NOMO-1 (cell line): ENCODE results near the gene GAA.
A peak's percentile ranks its signal among the peaks of the same experiment; 100 is the strongest.
"Not testable (repeated sequence)": the region's sequence is repeated elsewhere in the genome, so short reads cannot be mapped to it uniquely, and the experiment has no call there.

ENCODE experiments used
- DNase-seq, 2 experiments: peaks; one replicate each; lab custom pipeline; 2025; ENCODE audit not compliant: unreplicated experiment in 2 of 2; lab: John Stamatoyannopoulos, UW

Gene GAA

DNA sequence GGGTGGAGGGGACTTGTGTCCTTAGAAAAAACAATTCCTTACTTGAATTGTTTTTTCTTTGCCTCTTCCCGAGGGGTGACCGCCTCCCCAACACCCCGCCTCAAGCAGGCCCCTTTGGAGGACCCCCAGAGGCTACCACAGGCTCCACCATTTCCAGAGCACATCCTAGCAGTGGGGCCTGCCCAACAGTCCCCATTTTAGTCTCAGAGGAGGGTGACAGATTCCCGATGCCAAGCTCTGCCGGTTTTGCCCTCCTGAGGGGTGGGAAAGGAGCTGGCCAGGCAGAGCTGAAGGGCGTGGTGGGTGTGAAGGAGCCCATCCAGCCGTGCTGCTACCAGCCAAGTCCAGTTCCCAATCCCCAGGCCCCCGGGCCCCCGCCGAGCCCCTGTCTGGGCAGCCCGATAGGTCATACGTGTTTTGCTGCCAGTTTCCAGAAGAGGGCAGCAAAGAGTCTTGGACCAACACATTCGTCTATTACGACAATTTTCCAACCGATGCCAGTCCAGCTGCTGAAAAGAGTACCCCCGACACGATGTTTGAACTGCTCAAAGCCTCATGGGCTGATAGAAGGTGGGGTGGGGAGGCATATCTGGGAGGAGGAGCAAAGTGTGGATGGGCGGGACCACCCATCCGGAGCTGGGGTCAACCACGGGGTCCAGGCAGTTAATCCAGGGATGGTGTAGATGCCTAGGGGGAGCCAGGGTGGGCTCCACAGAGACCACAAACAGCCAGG, 18.8 kb upstream of the GAA start:
- DNase-seq, result peak; percentile 49 to 57

DNA sequence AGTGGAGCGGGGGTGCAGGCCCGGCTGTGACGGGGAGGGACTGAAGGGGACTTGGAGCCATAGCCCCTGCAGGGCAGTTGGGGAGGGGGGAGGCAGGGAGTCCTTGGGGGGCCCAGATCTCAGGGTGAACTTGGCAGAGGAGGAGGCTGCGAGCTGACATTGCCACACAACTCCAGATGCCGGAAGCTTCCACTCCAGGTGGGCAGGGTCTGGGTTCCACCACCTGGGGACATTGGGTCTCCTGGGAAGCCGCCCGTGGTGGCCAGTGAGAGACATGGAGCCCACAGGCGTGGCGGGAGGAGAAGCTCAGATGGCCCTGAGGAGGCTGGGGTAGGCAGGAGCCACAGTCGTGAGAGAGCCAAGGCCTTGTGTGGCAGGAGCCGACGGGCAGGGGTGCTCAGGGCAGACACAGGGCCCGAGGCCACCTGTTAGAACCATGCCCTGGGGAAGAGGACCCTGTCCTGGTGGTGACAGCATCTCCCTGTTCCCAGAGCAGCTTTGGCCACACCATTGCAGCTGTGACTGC, 18.2 kb upstream of the GAA start:
- no peak for DNase-seq

DNA sequence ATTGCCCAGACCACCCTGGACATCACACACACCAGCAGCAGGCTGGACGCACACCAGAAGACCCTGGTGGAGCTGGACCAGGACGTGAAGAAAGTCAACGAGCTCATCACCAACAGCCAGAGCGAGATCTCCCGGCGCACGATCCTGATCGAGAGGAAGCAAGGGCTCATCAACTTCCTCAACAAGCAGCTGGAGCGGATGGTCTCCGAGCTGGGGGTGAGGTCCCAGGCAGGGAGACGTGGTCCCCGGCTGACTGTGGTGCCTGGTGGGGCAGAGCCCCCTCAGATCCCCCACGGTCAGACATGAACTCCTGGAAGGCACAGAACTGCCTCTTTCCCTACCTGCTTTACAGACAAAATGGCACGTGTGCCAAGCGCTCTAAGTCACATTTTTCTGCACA, 16.6 kb upstream of the GAA start:
- no peak for DNase-seq

DNA sequence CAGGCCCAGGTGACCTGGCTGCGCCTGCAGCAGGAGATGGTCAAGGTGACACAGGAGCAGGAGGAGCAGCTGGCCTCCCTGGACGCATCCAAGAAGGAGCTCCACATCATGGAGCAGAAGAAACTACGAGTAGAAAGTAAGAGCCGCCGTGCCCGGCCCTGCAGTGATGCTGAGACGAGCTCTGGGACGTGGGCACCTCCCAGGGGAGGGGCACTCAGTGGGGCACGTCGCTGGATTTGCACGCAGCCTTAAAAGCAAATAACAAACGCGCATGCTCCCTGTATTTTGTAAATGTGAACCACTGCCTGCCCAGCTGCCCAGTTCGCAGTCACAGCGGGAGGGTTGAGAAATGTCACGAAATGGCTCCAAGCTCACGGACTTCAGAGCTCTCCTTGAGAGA, 15.3 kb upstream of the GAA start:
- no peak for DNase-seq

DNA sequence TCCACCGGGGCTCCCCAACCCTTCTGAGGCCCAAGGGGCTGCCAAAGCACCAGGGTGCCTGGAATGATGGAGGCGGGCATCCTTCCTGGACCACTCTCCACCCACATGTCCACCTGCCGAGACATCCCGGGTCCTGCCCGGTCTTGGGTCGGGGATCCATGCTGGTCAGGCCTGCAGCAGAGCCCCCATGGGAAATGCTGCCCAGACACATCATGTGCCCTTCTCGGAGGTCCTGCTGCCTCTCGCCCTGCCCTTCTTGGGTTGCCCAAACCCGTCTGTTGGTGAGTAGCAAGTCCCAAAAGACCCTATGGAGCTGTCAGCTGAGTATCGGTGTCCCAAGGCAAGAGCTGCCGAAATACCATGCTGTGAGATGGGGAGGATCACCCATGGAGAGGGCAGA, 14.8 kb upstream of the GAA start:
- DNase-seq, result no peak

DNA sequence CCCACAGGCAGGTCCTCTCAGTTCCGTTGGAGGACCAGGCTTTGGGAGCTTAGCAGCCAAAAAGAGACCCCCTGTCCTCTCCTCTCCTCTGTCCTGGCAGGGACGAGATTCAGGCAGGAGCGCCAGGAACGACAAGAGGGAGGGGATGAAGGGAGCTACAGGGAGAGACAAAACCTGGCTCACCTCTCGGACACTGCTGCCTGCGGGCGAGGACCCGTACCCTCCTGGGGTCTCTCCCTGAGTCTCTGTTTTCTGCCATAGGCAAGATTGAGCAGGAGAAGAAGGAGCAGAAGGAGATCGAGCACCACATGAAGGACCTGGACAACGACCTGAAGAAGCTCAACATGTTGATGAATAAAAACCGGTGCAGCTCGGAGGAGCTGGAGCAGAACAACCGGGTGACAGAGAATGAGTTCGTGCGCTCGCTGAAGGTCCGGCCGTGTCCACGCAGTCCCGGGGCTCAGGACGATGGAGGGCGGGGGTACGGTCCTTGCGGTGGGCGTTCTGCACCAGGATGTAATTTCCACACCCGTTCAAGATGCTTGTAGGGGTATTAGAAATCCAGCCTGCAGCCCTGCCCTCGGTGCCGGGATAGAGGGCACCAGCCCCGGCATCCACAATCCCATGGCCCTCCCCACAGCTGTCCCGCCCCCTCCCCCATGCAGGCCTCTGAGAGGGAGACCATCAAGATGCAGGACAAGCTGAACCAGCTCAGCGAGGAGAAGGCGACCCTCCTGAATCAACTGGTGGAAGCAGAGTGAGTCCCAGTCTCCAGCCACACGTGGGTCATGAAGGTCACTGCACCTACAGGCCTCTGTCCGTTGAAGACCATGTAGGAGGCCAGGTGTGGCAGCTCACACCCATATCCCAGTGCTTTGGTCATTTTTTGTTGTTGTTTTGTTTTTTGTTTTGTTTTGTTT, 13.8 kb upstream of the GAA start:
- DNase-seq, result no peak

DNA sequence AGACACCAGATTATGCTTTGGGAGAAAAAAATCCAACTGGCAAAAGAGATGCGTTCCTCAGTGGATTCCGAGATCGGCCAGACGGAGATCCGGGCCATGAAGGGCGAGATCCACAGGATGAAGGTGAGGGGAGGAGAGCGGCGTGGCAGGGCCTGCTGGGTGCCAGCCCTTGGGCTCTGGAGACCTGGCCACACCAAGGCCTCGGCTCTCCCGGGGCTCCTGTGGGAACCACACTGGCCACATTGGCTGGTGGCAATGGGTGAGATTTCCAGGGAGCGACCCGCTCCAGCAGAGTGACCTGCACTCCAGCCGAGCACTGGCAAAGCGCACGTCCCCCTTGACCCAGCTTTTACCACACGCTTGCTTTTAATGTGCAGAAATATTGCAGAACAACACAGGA, 11.6 kb upstream of the GAA start:
- no peak for DNase-seq

DNA sequence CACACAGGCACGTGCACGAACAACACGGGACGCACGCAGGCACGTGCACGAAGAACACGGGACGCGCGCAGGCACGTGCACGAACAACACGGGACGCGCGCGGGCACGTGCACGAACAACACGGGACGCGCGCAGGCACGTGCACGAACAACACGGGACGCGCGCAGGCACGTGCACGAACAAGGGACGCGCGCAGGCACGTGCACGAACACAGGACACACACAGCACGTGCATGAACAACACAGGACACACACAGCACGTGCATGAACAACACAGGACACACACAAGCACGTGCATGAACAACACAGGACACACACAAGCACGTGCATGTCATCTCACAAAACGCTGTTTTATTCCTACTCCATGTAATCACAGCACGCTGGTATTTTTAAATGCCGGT, 11.2 kb upstream of the GAA start:
- not testable (repeated sequence) for DNase-seq

DNA sequence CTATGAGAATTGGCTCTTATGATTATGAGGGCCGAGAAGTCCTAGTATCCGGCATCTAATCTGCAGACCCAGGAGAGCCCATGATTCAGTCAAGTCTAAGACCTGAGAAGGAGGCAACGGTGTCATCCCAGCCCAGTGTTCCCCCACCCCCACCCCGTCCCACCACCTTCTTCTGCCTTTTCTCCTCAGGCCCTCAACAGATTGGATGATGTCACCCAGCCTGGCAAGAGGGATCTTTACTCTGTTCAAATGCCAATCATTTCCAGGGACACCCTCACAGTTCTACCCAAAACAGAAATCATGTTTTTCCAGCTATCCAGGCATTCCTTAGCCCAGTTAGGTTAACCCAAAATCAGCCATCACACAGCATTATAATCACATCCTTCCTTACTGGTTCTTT, 10.0 kb upstream of the GAA start:
- no peak for DNase-seq

DNA sequence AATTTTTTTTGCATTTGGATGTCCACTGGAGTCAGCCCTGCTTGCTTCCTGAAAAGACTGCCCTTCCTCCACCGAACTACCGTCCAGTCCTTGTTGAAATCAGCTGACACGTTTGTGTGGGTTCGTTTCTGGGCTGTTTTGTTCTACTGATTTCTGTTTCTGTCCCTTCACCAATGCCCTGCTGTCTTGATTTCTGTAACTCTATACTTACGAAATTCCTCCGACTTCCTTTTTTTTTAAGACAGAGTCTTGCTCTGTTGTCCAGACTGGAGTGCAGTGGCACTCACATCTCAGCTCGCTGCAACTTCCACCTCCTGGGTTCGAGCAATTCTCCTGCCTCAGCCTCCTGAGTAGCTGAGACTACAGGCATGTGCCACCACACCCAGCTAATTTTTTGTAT, 8.4 kb upstream of the GAA start:
- DNase-seq, result peak; percentile 77 to 84

DNA sequence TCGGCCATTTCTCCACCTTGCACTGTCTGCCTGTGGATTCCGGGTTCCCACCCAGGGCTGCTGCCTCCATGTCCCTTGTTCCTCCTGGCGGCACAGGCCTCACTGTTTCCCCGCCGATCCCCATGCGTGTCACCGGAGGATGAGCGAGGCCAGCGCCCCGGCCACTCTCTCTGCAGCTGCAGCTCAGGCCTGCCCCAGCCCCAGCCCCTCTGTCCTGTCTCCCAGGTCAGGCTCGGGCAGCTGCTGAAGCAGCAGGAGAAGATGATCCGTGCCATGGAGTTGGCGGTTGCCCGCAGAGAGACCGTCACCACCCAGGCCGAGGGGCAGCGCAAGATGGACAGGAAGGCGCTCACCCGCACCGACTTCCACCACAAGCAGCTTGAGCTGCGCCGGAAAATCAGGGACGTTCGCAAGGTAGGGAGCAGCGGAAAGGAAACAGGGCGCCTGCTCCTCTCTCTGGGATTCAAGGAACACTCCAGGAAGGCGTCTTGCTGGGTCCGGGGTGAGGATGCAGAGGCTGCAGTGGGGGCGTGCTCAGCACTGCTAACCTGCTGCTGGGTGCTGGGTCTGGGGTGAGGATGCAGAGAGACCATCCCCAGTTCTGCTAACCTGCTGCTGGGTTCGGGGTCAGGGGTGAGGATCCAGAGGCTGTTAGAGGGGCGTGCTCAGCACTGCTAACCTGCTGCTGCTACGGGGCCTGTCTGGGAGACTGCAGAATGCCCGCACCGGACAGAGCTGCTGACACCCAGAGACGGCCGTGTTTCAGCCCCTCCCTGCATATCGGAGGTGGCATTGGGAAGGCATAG, 6.1 kb upstream of the GAA start:
- DNase-seq, result no peak

DNA sequence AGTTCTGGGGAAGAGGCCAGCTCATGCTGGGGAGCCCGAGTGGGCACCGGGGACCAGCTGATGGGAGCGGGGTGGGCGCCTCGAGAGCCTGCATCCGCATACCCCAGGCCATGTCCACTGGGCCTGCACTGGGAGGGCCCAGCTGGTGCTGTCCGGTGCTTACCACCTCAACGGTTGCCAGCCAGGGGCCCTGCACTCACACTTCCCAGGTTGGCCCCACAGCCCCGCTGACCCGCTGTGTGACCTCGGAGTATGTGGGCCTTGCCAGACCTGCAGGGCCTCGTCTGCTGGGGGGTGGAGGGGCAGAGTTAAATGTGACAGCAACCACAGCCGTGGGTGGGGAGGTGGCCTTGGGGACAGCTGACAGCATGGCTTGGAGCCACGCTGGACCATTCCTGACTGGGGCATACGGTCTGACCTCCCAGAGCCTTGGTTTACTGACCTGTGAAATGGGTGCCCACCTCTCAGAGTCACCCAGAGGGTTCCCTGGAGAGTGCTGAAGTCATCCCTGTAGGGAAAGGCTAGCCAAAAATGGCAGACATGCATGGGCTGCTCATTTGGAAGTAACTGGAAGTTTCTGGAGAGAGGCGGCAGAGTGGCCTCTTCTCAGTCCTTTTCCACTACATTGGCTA, 5.4 kb upstream of the GAA start:
- no peak for DNase-seq

DNA sequence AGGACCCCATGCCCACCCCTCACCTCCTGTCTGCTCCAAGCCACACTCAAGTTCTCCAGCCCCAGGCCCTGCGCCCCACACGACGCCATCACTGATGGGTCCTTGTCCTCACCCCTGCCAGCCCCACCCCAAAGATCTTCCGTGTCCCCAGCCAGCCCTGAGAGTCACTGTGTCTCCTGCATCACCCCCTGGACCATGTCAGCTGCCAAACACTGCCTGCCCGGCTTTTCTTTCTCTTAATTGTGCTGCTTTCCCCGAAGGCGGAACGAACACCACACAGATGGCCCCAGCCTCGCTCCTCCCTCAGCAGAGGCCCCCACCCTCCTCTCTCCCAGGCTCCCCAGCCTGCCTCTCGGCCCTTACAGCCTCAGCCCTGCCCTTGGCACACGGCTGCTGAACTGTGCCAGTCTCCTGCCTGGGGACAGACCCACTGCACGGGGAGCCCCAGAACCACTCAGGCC, 4.8 kb upstream of the GAA start:
- DNase-seq, result no peak

DNA sequence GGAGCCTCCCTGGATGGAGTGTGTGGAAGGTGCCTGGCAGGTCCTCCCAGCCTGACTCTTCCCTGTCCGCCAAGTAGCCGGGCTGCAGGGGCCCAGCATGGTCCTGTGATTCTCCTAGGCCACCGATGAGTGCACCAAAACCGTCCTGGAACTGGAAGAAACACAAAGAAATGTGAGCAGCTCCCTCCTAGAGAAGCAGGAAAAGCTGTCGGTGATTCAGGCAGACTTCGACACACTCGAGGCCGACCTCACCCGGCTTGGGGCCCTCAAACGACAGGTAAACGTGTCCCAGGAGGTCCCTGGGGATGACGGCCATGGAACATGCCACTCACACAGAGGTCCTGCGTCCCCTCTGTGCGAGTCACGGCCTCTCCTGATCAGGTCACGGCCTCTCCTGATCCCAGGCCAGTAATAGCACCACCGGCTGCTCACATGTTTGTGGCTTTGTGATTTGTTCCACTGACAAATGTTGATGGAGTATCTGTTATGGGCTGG, 4.2 kb upstream of the GAA start:
- DNase-seq, result no peak

DNA sequence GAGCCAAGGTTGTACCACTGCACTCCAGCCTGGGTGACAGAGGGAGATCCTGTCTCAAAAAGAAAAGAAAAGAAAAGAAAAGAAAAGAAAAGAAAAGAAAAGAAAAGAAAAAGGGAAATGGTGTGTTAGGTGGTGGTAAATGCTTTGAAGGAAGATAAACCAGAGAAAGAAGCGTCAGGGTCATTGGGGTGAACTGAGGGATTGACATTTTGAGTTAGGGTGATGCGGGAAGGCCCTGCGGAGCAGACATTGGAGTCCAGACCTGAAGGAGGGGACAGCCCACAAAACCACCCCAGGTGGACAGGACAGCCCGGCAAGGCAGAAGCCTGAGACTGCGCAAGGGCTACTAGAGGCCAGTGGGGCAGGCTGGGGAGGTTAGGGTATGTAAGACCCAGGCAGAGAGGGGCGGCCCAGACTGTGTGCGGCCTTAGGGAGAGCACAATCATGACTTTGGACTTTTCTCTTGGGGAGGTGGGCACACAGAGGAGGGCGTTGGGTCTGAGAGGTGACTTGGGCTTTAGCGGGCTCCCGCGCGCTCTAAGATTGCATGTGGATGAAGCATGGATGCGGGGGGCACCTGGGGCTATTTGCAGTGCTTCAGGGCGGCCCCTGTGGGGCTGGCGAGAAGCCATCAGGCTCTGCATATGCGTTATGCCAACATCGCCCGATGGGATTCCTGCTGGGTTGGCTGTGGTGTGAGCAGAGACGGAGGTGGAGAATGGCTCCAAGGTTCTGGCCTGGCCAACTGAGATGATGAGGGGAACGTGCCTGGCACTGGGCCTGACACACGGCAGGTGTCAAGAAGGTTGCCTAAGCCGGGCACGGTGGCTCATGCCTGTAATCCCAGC, 3.3 kb upstream of the GAA start:
- no peak for DNase-seq

DNA sequence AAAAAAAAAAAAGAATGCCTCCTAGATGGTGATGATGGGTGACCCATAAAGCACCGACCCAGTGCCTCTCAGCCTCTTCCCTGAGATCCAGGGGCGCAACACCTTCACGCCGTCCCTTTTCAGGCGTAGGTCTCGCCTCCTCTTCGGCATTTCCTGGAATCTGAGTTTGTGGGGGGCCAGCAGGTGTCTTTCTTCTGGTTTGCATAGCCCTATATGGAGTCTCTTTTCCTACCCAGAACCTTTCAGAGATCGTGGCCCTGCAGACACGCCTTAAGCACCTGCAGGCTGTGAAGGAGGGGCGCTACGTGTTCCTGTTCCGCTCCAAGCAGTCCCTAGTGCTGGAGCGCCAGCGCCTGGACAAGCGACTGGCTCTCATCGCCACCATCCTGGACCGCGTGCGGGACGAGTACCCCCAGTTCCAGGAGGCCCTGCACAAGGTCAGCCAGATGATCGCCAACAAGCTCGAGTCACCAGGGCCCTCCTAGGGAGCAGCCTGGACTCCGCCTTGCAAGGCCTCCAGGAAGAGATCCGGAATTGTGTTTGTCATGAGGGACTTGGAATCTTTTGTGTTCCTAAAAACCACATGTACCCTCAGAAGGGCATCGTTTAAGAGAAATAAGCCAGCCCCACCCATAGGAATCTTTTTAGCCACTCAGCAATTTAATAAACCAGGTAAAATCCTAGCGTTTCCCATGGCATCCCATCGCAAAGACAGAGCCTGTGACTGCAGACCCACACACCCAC, 1.9 kb upstream of the GAA start:
- no peak for DNase-seq

DNA sequence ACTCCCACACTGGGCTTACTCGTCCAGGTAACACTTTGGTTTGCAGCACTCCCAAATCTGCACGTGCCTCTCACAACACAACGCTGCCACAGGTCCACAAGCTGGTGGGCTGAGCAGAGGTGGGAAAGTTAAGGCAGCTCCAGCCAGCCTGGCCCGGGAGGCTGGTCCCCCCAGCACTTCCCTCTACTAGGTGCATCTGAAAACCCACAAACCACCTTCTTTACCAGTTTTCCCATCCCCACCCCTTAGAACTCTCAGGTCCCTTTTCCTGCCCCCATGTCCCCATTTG, 1.4 kb upstream of the GAA start:
- DNase-seq, result no peak

DNA sequence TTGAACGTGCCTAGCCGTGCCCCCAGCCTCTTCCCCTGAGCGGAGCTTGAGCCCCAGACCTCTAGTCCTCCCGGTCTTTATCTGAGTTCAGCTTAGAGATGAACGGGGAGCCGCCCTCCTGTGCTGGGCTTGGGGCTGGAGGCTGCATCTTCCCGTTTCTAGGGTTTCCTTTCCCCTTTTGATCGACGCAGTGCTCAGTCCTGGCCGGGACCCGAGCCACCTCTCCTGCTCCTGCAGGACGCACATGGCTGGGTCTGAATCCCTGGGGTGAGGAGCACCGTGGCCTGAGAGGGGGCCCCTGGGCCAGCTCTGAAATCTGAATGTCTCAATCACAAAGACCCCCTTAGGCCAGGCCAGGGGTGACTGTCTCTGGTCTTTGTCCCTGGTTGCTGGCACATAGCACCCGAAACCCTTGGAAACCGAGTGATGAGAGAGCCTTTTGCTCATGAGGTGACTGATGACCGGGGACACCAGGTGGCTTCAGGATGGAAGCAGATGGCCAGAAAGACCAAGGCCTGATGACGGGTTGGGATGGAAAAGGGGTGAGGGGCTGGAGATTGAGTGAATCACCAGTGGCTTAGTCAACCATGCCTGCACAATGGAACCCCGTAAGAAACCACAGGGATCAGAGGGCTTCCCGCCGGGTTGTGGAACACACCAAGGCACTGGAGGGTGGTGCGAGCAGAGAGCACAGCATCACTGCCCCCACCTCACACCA, 724 bp downstream of the GAA start:
- DNase-seq, result peak; percentile 54 to 57
